Activated CD4-positive, CD25-positive, alpha-beta regulatory T cell treated with anti-CD3 and anti-CD28 coated beads, Interleukin-2, amount 50 U/mL, for 24 hours (primary cell): ENCODE results near the gene UNC119B.
"Not testable (repeated sequence)": the region's sequence is repeated elsewhere in the genome, so short reads cannot be mapped to it uniquely, and the experiment has no call there.

Experiments
- ATAC-seq, 2 donors: fragments of 150-1000 bp; cut with Tn5 transposase; one replicate each; pipeline ENCODE4 v1.10.0; 2021; ENCODE audit warnings: mild to moderate bottlenecking in 1 of 2, moderate library complexity in 1 of 2

UNC119B gene

DNA sequence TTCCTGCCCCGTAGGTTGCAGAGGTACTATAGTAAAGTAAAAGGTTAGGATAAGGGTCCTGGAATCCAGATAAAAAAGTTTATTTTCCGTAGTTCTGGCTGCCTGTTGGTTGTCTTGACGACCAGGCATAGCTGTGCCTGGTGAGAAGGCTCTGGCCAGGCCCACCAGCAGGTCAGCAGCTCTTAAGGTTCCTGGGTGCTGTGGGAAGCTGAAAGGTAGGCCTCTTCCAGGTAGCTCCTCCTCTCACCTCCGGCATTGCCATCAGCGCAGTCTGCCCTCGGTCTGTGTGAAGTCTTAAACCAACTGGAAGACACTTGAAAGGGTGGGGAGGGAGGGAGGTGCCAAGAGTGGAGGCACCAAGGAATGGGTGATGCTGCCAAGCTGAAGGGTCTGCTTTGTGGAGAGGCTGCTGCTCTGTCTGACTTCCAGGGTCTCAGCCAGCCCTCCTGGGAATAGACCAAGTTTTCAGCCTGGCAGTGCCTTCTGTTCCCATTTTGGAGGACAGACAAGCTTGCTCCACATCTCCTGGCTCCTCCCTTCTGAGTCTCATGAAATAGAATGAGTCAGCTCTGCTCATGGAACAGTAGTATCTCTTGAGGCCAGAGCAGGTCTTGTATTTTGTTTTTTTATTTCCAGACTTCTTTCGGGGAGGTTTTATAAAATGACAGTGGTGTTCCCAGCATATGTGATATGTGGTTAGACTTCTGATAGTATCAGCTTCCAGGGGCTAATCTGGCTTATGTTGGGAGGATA, 10.2 kb downstream of the UNC119B start:
- ATAC-seq, result no peak

DNA sequence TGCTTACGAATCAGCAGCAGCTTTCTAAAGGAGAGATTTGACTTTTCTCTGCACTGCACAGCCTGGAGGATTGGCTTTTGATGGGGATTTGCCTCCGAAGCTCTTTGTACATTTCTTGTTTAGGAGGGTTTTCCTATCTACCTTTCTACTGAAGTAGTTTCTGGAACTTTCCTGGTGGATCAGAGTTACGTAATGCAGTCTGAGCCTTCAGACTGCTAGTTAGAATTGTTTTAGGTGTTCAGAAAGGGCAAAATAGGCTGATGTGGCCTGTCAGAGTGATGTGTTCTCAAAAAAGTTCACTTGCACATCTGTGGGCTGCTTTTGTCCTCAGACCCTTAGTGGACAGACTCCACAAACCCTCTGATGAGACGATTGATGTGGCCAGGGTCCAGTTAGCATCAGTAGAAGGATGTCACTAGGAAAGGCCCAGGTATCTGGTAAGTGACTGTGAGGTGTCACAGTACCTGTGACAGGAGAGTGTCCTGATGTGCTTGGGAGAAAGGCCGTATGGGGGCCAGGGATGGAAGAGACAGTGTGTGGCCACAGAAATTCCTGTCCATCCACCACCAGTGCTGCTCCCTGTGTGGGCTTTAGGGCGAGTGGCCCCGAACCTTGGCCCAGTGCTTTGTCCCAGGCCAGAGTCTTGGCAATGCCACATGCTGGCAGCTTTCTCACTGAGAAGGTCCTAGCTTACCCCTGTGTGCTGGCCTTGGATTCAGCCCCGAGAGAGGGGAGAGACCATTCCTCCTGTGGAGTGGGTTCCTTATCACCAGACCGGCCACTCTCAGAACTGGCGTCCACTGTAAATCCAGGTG, 10.9 kb downstream of the UNC119B start:
- no peak for ATAC-seq

DNA sequence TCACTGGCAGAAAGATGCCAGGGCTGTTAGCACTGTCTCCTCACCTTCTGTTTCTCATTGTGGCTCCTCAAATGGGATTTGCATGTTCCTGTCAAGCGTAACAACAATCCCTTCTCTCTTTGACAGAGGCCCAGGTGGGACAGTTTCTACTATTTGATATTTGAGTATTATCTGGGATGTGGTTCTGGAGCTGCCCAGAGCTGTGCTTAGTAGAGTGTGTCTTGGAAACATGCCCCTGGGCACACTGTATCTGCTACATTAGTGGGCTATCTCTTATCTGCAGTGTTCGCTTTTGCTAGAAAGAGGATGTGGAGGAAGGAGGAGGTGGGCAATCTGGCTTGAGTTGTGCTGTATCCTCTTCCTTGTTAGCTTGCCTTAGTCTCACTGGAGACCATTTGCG, 11.6 kb downstream of the UNC119B start:
- no peak for ATAC-seq

DNA sequence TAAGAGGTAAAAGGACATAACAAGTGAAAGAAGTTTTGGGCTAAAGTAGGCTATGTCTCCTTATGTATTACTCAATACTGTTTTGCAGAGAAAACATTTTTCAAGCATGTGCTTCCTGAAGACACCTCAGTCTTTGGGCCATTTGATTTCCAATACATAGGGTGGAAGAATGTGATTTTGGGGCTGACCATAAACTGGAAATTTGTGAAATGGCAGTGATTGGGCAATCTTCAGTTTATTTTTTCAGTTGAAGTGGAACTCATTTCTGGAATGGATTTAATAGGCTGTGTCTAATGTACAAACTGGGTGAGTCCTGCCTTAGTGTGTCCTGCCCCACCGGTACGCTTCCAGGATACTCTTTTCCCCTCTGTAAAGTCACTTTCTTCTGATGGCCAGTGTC, 12.5 kb downstream of the UNC119B start:
- no peak for ATAC-seq

DNA sequence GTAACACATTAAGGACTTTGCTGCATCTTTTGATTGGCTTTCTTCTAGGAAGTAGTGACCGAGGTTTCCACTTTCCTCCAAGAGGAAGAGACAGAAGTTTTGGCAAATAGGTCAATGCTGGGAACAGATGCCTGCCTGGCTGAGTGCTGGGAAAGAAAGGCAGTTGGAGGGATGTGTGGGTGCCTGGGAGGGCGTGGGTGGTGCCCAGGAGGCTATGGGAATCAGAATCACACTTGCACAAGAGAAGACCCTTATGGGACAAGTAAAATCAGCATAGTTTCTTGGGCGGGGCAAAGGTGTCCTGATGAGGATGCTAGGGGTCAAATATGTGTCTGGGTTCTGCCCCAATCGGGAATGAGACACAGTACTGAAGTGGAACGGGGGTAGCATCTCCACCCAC, 14.5 kb downstream of the UNC119B start:
- no peak for ATAC-seq

DNA sequence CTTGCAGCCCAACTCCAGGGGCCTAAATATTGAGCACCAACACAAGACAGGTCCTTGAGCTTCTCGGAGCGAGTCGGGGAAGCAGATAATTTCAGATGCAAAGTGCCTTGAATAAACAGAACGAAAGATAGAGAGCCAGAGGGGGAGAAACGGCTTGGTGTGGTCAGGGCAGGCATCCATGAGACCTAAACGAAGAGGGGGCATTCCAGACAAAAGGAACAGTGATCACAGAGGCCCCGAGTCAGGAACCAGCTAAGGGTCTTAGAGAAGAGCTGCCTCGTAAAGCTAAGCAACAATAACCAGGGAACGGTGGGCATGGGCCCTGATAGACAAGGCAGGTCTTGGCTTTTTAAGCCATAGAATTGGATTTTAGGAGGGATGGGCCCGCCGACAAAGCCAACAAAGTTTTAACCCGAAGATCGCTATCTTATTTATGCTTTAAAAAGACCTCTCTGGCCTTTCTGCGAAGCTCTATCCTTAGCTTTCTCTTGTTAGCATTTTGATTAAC, 14.9 kb downstream of the UNC119B start:
- ATAC-seq, result no peak

DNA sequence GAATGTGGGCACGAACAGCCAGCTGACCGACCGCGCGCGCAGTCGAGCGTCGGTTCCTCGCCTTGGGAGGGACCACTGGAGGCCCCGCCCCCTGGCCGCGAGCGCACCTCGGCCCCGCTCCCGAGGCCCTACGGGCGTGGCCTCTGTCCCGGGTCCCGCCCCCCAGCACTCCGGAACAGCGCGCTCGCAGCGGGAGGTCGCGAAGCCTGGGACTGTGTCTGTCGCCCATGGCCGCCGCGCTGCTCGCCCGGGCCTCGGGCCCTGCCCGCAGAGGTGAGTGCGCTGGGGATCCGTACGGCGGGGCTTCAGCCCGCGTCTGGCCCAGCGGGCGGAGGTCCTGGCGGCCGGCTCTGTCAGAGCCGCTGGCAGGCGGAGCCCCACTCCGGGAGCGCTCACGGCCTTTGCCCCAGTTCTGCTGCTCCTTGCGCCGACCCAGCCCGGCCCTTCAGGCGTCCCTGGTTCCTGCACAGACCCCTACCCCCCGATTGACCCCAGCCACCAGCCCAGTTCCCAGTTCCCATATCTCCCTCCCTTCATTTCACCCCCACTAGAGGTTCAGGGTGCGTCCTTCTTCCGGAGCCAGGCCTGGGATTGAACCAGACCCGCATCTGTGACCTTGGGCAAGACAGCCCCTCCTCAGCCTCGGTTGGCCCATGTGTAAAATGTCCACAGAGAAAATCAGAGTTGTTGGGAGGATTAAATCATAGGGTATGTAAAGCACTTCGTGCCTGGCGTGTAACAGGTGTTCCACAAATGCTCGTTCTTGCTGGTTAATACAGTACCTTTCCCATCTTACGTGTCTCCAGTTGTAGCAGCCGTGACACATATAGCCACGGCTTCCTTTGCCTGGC, 15.6 kb downstream of the UNC119B start, which contains the start of gene ACADS:
TSS of gene ACADS (plus strand) at position 168 of the 851 bp plus-strand sequence. CDS start at position 228, 60 bp downstream.
- peak; percentile 100 for ATAC-seq

DNA sequence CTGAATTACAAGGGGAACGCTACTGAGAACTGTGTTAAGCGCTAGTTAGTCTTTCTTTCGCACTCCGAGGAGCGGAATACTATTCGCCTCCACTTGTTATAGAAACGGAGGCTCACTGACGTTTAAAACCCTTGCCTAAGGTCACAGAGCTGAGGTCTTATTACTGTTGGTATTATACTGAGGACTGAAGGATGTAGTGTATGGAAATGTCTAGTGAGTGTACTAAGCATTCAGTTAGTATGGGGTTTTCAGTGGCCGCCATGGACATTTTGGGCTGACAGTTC, 16.2 kb downstream of the UNC119B start:
- no peak for ATAC-seq

DNA sequence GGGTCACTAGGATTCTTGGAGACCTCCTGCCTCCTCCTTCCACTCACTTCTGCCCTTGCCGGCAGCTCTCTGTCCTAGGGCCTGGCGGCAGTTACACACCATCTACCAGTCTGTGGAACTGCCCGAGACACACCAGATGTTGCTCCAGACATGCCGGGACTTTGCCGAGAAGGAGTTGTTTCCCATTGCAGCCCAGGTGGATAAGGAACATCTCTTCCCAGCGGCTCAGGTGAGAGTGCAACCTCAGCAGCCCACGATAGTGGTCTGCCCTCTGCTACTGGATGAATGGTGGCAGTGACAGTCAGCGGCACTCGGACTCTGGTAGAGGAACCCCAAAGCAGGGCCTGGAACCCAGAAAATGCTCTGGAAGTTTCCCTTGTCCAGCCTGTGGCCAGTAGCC, 16.7 kb downstream of the UNC119B start:
- ATAC-seq, result no peak

DNA sequence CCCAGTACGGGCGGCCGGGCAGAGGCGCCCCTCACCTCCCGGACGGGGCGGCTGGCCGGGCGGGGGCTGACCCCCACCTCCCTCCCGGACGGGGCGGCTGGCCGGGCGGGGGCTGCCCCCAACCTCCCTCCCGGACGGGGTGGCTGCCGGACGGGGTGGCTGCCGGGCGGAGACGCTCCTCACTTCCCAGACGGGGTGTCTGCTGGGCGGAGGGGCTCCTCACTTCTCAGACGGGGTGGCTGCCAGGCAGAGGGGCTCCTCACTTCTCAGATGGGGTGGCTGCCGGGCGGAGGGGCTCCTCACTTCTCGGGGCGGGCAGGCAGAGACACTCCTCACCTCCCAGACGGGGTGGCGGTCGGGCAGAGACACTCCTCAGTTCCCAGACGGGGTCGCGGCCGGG, 21.9 kb downstream of the UNC119B start:
- ATAC-seq, result not testable (repeated sequence)

DNA sequence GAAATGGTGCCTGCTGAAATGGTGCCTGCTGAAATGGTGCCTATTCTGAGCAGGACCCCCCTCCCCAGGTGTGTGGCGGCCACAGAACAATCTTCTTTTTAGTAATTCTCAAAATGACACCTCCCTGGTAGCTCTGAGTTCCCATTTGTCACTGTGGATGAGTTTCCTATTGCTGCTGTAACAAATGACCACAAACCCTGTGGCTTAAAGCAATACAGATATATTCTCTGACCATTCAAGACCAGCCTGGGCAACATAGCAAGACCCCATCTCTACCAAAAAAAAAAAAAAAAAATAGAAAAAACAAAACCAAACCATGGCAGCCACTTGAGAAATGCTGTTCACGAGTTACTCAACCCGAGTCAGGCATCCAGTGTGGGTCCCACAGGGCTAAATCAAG, 23.3 kb downstream of the UNC119B start:
- ATAC-seq, result no peak

DNA sequence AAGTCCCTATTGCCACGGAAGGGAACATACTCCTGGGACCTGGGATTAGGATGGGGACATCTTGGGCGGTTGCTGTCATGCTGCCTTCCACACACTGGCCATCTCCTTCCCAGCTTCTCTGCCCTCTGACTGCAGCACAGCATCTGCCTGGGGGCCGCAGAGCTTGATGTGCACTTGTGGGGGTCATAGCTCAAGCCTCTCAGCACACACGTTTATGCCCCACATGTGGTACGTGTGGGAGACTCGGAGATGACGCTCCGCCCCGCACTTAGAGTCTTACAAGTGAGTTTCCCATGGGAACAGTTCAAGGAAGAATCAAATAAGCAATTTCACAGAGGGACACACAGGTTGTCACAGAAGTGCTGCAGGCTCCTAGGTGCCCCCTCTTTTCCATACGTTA, 24.0 kb downstream of the UNC119B start:
- no peak for ATAC-seq

DNA sequence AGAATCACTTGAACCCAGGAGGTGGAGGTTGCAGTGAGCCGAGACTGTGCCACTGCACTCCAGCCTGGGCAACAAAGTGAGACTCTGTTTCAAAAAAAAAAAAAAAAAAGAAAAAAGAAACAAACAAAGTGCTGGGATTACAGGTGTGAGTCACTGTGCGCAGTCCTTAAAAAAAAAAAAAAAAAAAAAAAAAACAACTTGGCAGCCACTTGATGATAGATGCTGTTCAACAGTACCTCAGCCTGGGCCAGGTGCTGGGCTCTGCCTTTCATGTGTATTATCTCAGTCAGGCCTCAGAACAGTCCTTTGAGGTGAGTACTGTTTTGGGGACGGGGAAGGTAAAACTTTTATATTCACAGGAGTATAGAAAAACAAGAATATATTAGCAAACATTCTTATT, 24.9 kb downstream of the UNC119B start:
- no peak for ATAC-seq

DNA sequence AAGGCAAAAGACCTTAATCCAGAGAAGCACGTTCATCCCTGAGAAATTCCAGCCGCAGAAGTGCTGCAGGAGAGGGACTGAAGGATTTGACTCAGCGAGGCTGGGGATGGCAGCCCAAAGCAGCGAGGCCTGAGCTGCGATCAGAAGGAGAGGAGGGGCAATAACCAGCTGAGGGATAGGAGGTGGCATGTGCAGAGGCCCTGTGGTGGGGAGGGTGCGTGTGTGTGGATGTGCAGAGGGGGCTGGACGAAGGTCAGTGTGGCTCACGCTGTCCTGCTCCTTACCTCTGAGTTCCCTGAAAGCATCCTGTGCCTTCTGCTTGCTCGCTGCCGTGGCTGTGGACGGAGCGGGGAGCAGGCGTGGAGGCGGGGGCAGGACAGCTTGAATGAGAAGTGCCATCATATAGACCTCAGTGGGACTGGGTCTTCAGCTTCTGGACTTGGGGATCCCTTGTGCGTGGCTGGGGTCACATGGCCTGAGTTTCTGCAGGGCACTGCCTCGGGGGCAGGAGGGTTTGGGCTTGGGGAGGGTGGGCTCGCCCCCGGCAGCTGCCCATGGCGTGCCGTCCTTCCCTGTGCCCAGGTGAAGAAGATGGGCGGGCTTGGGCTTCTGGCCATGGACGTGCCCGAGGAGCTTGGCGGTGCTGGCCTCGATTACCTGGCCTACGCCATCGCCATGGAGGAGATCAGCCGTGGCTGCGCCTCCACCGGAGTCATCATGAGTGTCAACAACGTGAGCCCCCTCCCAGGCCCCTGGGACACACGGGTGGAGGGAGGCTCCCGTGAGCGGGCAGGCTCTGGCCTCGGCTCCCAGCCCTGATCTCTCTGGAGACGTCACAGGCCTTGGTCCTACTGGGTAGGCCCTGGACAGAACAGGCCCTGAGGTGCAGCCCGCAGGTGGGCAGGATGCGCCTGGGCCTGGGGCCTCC, 26.4 kb downstream of the UNC119B start:
- no peak for ATAC-seq

DNA sequence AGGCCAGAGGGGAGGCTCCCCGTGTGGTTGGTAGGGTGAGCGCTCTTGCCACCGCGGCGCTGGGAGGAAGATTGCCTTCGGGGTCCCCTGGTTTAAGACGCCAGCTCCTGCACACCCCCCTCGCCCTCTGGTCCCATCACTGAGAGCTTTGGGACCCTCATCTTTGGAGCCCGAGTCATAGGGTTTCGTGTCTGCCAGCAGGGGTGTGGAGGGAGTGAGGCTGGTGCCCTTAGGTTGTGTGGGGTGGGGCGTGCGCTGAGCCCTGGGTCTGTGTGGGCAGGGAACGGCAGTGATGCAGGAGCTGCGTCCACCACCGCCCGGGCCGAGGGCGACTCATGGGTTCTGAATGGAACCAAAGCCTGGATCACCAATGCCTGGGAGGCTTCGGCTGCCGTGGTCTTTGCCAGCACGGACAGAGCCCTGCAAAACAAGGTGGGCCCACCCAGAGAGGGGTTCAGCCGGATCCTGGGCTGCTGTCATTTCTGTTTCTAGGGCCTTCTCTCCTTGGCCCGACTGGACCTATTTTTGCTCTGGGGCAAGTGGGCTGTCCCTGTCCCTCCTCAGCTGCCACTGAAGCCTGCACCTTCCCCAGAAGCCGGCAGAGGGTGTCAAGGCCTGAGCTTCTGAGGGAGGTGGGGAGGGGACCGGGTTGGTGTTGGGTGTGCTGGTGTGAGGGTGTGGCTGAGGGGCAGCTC, 27.4 kb downstream of the UNC119B start:
- ATAC-seq, result no peak

DNA sequence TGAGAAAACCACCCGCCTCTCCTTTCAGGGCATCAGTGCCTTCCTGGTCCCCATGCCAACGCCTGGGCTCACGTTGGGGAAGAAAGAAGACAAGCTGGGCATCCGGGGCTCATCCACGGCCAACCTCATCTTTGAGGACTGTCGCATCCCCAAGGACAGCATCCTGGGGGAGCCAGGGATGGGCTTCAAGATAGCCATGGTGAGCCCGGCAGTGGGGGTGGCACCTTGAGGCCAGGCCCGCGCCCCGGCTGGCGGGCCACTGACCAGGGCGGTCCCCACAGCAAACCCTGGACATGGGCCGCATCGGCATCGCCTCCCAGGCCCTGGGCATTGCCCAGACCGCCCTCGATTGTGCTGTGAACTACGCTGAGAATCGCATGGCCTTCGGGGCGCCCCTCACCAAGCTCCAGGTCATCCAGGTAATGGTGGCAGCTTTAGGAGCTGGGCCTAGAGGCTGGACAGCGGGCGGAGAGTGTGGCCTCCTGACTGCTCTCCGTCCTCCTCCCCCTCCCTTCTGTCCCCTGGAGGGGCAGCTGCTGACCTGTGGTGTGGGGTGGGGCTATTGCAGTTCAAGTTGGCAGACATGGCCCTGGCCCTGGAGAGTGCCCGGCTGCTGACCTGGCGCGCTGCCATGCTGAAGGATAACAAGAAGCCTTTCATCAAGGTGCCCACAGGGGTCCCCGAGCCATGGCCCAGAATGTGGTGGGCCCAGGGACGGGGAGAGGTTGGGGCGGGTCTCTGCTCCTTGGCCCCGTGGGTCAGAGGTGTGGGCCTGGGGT, 28.2 kb downstream of the UNC119B start:
- no peak for ATAC-seq

DNA sequence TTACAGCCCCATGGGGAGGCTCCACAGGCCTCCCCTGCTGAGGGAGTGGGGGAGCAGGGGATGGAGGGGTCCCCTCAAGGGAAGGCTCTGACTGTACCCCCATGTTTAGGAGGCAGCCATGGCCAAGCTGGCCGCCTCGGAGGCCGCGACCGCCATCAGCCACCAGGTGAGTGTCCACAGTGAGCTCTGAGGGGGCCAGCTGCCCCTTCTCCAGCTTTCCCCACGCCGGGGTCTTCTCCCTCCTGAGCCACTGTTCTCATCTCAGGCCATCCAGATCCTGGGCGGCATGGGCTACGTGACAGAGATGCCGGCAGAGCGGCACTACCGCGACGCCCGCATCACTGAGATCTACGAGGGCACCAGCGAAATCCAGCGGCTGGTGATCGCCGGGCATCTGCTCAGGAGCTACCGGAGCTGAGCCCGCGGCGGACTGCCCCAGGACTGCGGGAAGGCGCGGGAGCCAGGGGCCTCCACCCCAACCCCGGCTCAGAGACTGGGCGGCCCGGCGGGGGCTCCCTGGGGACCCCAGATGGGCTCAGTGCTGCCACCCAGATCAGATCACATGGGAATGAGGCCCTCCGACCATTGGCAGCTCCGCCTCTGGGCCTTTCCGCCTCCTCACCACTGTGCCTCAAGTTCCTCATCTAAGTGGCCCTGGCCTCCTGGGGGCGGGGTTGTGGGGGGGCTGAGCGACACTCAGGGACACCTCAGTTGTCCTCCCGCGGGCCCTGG, 28.9 kb downstream of the UNC119B start:
- ATAC-seq, result no peak

DNA sequence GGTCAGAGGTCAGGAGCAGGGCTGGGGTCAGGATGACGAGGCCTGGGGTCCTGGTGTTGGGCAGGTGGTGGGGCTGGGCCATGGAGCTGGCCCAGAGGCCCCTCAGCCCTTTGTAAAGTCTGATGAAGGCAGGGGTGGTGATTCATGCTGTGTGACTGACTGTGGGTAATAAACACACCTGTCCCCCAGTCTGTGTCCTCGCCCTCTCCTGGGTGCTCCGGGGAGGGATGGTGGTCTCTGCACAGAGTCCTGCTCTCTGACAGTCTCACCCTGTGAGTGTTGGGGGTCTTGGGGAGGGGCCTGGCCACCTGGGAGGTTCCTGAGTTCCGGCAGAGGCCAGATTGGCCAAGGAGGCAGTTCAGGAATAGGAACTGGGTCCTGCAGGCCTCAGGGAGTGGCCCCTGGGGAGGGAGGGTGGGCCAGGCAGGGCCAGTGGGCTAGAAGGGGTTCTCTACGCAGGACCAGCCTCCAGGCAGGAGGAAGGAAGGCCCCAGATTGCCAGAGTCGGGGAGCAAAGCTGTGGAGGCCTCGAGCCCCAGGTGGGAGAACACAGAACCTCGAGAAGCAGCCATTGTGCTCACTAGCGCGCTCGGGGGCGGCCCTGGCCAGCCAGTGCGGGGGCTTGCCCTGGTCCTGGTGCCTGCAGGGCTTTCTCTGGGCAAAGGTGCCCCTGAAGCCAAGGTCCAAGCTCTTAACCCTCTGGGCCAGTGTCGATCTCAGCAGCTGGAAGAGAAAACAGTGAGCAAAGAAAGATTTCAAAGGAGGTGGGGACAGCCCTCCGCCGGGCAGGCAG, 29.8 kb downstream of the UNC119B start:
- no peak for ATAC-seq

DNA sequence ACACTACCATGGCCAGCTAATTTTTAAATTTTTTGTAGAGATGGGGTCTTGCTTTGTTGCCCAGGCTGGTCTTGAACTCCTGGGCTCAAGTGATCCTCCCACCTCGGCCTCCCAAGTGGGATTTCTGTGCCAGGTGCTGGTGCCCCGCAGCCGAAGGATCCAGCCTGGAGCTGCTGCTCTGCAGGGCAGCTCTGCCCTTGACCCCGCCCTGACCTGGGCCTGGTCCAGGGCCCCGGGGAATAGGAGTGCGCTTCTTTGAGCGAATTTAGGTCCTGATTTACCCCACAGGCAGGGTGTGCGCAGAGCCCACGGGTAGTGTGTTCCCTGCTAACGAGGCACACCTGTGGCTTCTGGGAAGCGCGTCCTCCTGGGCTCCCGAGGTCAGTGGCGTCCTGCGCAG, 30.6 kb downstream of the UNC119B start:
- ATAC-seq, result no peak
